ENCODE measurements around the gene EML1. TPM values are rescaled to one million over a fixed set of nuclear protein-coding genes. Genes with fewer than 3 reads are reported as not detected.

EML1 gene
- total RNA-seq, 1 experiment from 2014 or later = 16.1 TPM

- TF ChIP-seq MLX (CRISPR knock-in tag; IDR thresholded peaks at IDR 0.05) (no peak), MAX (CRISPR knock-in tag; IDR thresholded peaks at IDR 0.05) (no peak)
These were observed 83.2 kb downstream of the EML1 start (continued) for GRCh38 chr14:99876406-99876805.

- Mint-ChIP-seq H3K4me1 (peaks cover 35% of the 10 kb centered on the region), H3K9me3 (no peaks in the 10 kb centered on the region), H3K36me3 (no peaks in the 10 kb centered on the region), H3K4me3 (no peak overlapping the region), H3K27ac (no peak overlapping the region; the same call in 1 of the 2 replicates), H3K27me3 (ENCODE audit: low read depth) (peaks cover 17% of the 10 kb centered on the region)
- TF ChIP-seq ARID4B (CRISPR knock-in tag; IDR thresholded peaks at IDR 0.05; ENCODE audit: borderline replicate concordance) (no peak), SP1 (CRISPR knock-in tag; conservative IDR thresholded peaks at IDR 0.05) (no peak), ATF3 (CRISPR knock-in tag; conservative IDR thresholded peaks at IDR 0.05) (no peak), RORB (CRISPR knock-in tag; IDR thresholded peaks at IDR 0.05) (no peak), IRF1 (CRISPR knock-in tag; IDR thresholded peaks at IDR 0.05) (no peak), ZSCAN18 (CRISPR knock-in tag; IDR thresholded peaks at IDR 0.05) (no peak), NR3C1 (CRISPR knock-in tag; conservative IDR thresholded peaks at IDR 0.05; ENCODE audit: low read depth) (no peak), ZNF219 (CRISPR knock-in tag; IDR thresholded peaks at IDR 0.05; ENCODE audit: borderline replicate concordance) (no peak)
- POLR2A ChIA-PET = no interaction called here
- CTCF ChIA-PET = no interaction called here
- DNase-seq (ENCODE audit: low spot score) (no peak), ATAC-seq (no peak)
These were observed 85.3 kb downstream of the EML1 start for GRCh38 chr14:99878563-99878962.

- Mint-ChIP-seq H3K9me3 (no peaks in the 10 kb centered on the region), H3K36me3 (no peaks in the 10 kb centered on the region), H3K4me1 (peaks cover 31% of the 10 kb centered on the region), H3K27me3 (ENCODE audit: low read depth) (peaks cover 6% of the 10 kb centered on the region; the same call in 1 of the 2 replicates), H3K27ac (no peak overlapping the region), H3K4me3 (no peak overlapping the region)
- POLR2A ChIA-PET = no interaction called here
- ATAC-seq (no peak), DNase-seq (ENCODE audit: low spot score) (no peak)
- no peak for TF ChIP-seq ZNF232 (CRISPR knock-in tag; IDR thresholded peaks at IDR 0.05)
- no peak for TF ChIP-seq CTCF (IDR thresholded peaks at IDR 0.05)
- TF ChIP-seq SP1 (CRISPR knock-in tag; conservative IDR thresholded peaks at IDR 0.05) = no peak
- no peak for TF ChIP-seq ZNF425 (CRISPR knock-in tag; conservative IDR thresholded peaks at IDR 0.05)
- TF ChIP-seq USF1 (CRISPR knock-in tag; IDR thresholded peaks at IDR 0.05) = no peak
- no peak for TF ChIP-seq ZNF416 (CRISPR knock-in tag; IDR thresholded peaks at IDR 0.05)
- no peak for TF ChIP-seq ZNF512 (CRISPR knock-in tag; IDR thresholded peaks at IDR 0.05; ENCODE audit: borderline replicate concordance)
- CTCF ChIA-PET = interaction anchor here (1.1 to 1.5 kb wide), 2 partner anchors 20 to 72 kb away, joined by 3 to 4 read pairs; no protein-coding TSS in a partner anchor
These were observed 86.4 kb downstream of the EML1 start for GRCh38 chr14:99879401-99880295.

Data from WTC11 (cell line).